Fibroblast of lung (primary cell): ENCODE measurements around the gene HKDC1.

Experiments
- CTCF ChIP-seq, 2 donors: IDR thresholded peaks in 1 of 2; conservative IDR thresholded peaks in 1 of 2; 1 replicate in 1 of 2; 2 replicates in 1 of 2; pipeline ENCODE4 v1.5.1; 2011 to 2012; ENCODE audit warnings: low read length in 2 of 2, control low read depth in 1 of 2, inconsistent platforms in 1 of 2, low read depth in 1 of 2, mild to moderate bottlenecking in 1 of 2
- EZH2 ChIP-seq: IDR thresholded peaks from 2 replicates; pipeline ENCODE4 v1.5.1; 2012; ENCODE audit warnings: low read length, control low read depth, mild to moderate bottlenecking; ENCODE audit errors: missing control alignments

- TF ChIP-seq CTCF (conservative IDR thresholded peaks at IDR 0.05 in 1 of 2, IDR thresholded peaks at IDR 0.05 in 1 of 2; ENCODE audit: low read depth in 1 of 2, low read length in 2 of 2) (no peak), EZH2 (no peak)
Measured at GRCh38 chr10:69253171-69253570, 33.0 kb downstream of the HKDC1 start.
